Thoracic aorta (tissue), 2 donors: Measurements from ENCODE around the gene HRH2. TPM values are rescaled to one million over a fixed set of nuclear protein-coding genes. Genes with fewer than 3 reads are reported as not detected.

Experiments used
- ATAC-seq: fragments of 150-250 bp; one replicate; pipeline ENCODE4 v1.8.0; 2017; ENCODE audit warnings: low read depth; ENCODE audit not compliant: insufficient number of reproducible peaks, low FRiP score
- DNase-seq: peaks from one replicate; pipeline ENCODE4 v3.0.0-alpha.2; 2020; ENCODE audit warnings: low spot score
- H3K27ac ChIP-seq, 2 donors: fragments of 200-600 bp; sonication (generic); 1 replicate in 1 of 2; 2 replicates in 1 of 2; pipeline ENCODE4 v1.5.1; 2016; ENCODE audit warnings: mild to moderate bottlenecking in 2 of 2, moderate library complexity in 2 of 2
- H3K27me3 ChIP-seq: fragments of 200-600 bp; sonication (generic); replicated peaks from 2 replicates; pipeline ENCODE4 v1.6.0; 2016; ENCODE audit warnings: mild to moderate bottlenecking; ENCODE audit not compliant: insufficient read depth
- H3K36me3 ChIP-seq: fragments of 200-600 bp; sonication (generic); one replicate; pipeline ENCODE4 v1.5.1; 2016
- H3K4me1 ChIP-seq, 2 donors: fragments of 200-600 bp; sonication (generic); 1 replicate in 1 of 2; 2 replicates in 1 of 2; pipeline versions ENCODE4 v1.5.1 to v1.6.0; 2016; ENCODE audit warnings: low read depth in 2 of 2, mild to moderate bottlenecking in 1 of 2; ENCODE audit not compliant: control insufficient read depth in 1 of 2
- H3K4me3 ChIP-seq: fragments of 200-600 bp; sonication (generic); 2 replicates; pipeline ENCODE4 v1.5.1; 2016; ENCODE audit warnings: mild to moderate bottlenecking
- H3K9me3 ChIP-seq: fragments of 200-600 bp; sonication (generic); 2 replicates; pipeline ENCODE4 v1.5.1; 2016
- total RNA-seq, 2 donors: library from RNA; depleted of rRNA; stranded (reverse); fragments of >200 nt; gene quantifications; one replicate each; pipeline versions ENCODE4 v1.1.0 to v1.2.3, GENCODE V29; 2016
- TF ChIP-seq, protein P1 (sequence below): fragments of 200-600 bp; sonication (generic); IDR thresholded peaks from one replicate; pipeline ENCODE4 v1.5.1; 2019; ENCODE audit warnings: antibody characterized with exemption

The HRH2 gene
- total RNA-seq, 2 donors from 2014 or later = 8.8 to 23.1 TPM

- DNase-seq (no peak), ATAC-seq (no peak)
Observed at GRCh38 chr5:175620527-175620926, 37.3 kb upstream of the HRH2 start.

DNA sequence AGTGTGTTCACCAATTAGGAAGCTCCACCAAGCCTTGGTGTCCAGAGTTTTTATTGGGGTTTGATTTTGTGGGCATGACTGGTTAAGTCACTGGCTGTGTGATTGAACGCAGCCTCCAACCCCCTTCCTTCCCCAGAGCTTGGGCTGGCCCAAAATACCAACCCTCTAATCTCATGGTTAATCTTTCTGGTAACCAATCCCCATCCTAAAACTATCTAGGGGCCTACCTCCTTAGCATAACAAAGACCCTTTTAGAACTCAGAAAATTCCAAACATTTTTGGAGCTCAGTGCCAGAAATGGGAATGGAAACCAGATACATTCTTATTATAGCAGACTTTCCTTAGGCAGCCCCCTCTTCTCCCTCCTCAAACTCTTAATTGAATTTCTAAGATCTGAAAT is 35.9 kb upstream of the HRH2 start:
- Histone ChIP-seq H3K4me3 (no peak overlapping the region), H3K9me3 (no peaks in the 10 kb centered on the region), H3K4me1 (no peaks in the 10 kb centered on the region), H3K27me3 (no peaks in the 10 kb centered on the region), H3K36me3 (no peaks in the 10 kb centered on the region), H3K27ac (no peak overlapping the region)
- no peak for ATAC-seq
- TF ChIP-seq, protein P1, sequence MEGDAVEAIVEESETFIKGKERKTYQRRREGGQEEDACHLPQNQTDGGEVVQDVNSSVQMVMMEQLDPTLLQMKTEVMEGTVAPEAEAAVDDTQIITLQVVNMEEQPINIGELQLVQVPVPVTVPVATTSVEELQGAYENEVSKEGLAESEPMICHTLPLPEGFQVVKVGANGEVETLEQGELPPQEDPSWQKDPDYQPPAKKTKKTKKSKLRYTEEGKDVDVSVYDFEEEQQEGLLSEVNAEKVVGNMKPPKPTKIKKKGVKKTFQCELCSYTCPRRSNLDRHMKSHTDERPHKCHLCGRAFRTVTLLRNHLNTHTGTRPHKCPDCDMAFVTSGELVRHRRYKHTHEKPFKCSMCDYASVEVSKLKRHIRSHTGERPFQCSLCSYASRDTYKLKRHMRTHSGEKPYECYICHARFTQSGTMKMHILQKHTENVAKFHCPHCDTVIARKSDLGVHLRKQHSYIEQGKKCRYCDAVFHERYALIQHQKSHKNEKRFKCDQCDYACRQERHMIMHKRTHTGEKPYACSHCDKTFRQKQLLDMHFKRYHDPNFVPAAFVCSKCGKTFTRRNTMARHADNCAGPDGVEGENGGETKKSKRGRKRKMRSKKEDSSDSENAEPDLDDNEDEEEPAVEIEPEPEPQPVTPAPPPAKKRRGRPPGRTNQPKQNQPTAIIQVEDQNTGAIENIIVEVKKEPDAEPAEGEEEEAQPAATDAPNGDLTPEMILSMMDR = no peak
- no peak for DNase-seq

More at GRCh38 chr5:175620527-175620926, 37.3 kb upstream of the HRH2 start:
- Histone ChIP-seq H3K9me3 (no peaks in the 10 kb centered on the region), H3K27me3 (no peaks in the 10 kb centered on the region), H3K36me3 (no peaks in the 10 kb centered on the region), H3K4me1 (no peaks in the 10 kb centered on the region), H3K4me3 (no peak overlapping the region), H3K27ac (no peak overlapping the region)
- TF ChIP-seq, protein P1 = no peak

DNA sequence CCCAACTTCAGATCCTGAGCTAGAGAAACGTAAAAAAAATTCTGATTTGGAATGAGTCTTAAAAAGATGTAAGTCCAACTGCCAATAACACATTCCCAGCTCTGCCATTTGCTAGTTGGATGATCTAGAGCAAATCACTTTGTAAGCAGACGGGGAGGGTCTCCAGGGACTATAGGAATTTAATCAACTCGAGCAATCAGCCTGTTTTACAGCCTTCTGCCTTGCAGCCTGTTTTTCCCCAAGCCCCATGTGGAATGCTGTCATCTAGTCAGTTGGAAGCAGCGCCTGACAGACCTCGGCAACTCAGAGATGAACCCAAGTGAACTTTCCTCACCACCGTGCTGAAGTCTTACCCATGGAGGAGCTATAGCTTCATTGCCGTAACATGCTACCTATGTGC is 34.8 kb upstream of the HRH2 start:
- TF ChIP-seq, protein P1 = no peak
- no peaks in the 10 kb centered on the region for H3K4me1 ChIP-seq

DNA sequence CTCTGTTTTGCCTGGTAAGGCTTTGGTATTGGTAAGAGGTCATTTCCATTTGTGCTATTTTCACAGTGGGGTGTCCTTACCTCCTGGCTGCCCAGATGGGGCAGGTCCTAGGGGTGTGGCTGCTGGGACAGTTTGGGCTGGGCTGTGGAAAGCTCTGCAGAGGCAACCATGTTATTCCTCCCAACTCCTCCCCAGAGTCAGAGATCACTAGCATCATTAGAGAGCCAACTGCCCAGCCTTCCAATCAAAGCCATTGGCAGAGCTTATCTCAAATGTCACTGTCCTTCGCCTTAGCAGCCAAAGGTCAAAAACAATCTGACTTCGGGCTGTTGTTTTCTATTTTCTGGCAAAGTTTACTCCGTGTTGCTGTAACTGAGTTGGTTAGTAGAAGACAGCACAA is 33.6 kb upstream of the HRH2 start:
- no peaks in the 10 kb centered on the region for H3K9me3 ChIP-seq
- TF ChIP-seq, protein P1 = no peak
- H3K27me3 ChIP-seq = no peaks in the 10 kb centered on the region
- ATAC-seq (no peak), DNase-seq (no peak)
- H3K36me3 ChIP-seq = no peaks in the 10 kb centered on the region
- H3K4me1 ChIP-seq = no peaks in the 10 kb centered on the region
- H3K4me3 ChIP-seq = no peak overlapping the region
- no peak overlapping the region for H3K27ac ChIP-seq

More for the DNA sequence above, 34.8 kb upstream of the HRH2 start:
- no peaks in the 10 kb centered on the region for H3K9me3 ChIP-seq
- no peak overlapping the region for H3K4me3 ChIP-seq
- no peak overlapping the region for H3K27ac ChIP-seq
- no peaks in the 10 kb centered on the region for H3K27me3 ChIP-seq
- no peaks in the 10 kb centered on the region for H3K36me3 ChIP-seq
- DNase-seq (no peak), ATAC-seq (no peak)

GRCh38 chr5:175627005-175627404 is 30.9 kb upstream of the HRH2 start:
- H3K9me3 ChIP-seq = no peaks in the 10 kb centered on the region
- DNase-seq = no peak
- TF ChIP-seq, protein P1 = no peak
- no peaks in the 10 kb centered on the region for H3K4me1 ChIP-seq
- ATAC-seq = no peak
- no peaks in the 10 kb centered on the region for H3K27me3 ChIP-seq
- no peaks in the 10 kb centered on the region for H3K36me3 ChIP-seq
- H3K27ac ChIP-seq = no peak overlapping the region
- no peak overlapping the region for H3K4me3 ChIP-seq
